Coronary artery (tissue), 2 donors: ENCODE data around the gene LYRM2.

Experiments
- DNase-seq: peaks from one replicate; pipeline ENCODE4 v3.0.0-alpha.2; 2017; ENCODE audit warnings: low spot score
- H3K27ac ChIP-seq, 2 donors: fragments of 200-600 bp; sonication (generic); one replicate each; pipeline ENCODE4 v1.5.1; 2016 to 2019
- H3K4me3 ChIP-seq: fragments of 200-600 bp; sonication (generic); 2 replicates; pipeline ENCODE4 v1.5.1; 2016; ENCODE audit warnings: mild to moderate bottlenecking, moderate library complexity
- TF ChIP-seq, protein P1 (sequence below): fragments of 200-600 bp; sonication (generic); IDR thresholded peaks from one replicate; pipeline ENCODE4 v1.5.1; 2019; ENCODE audit warnings: antibody characterized with exemption

Gene LYRM2

DNA sequence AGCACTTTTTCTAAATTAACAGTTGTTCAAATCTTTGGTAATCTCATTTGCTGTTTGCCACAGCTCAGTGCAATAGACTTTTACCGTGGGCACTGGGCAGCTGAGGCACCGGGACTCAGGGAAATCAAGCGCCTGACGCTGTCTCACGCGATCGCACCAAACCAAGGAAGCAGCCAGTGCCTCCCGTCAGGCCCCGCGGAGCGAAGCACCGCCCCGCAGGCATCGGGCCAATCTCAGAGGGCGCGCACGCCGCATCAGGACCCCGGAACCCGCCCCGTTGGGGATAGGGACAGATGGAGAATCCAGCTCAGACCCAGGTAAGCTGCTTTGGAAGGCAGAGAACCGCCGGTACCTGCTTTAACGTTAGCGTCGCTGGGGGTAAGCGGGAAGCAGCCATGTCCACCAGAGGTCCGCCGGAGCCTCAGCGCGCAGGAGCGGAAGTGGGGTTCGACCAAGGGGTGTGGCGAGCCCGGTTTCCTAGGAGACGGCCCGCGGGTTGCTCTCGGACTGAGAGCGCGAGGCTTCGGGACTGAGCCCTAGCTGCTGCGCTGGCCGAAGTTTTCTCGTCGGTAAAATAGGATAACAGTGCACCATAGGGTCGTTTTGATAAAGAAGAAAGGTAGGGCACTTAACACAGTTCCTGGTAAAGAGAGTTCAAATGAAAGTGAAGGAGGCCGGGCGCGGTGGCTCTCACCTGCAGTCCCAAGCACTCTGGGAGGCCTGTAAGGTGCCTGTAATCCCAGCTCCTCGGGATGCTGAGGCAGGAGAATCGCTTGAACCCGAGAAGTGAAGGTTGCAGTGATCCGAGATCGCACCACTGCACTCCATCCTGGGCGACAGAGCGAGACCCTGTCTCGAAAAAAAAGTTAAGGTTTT lies at the start of gene LYRM2:
Gene LYRM2, minus strand, starts transcription at position 428 of the 876 bp plus-strand sequence. Its CDS starts 31 bp downstream, at position 397.
- DNase-seq: peak; percentile 96
- H3K27ac ChIP-seq: peak within 1 kb of the TSS; percentile 89 to 90
- H3K4me3 ChIP-seq: peak within 1 kb of the TSS; percentile 81
- TF ChIP-seq, protein P1, sequence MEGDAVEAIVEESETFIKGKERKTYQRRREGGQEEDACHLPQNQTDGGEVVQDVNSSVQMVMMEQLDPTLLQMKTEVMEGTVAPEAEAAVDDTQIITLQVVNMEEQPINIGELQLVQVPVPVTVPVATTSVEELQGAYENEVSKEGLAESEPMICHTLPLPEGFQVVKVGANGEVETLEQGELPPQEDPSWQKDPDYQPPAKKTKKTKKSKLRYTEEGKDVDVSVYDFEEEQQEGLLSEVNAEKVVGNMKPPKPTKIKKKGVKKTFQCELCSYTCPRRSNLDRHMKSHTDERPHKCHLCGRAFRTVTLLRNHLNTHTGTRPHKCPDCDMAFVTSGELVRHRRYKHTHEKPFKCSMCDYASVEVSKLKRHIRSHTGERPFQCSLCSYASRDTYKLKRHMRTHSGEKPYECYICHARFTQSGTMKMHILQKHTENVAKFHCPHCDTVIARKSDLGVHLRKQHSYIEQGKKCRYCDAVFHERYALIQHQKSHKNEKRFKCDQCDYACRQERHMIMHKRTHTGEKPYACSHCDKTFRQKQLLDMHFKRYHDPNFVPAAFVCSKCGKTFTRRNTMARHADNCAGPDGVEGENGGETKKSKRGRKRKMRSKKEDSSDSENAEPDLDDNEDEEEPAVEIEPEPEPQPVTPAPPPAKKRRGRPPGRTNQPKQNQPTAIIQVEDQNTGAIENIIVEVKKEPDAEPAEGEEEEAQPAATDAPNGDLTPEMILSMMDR: no peak

- DNase-seq: no peak
- Histone ChIP-seq H3K4me3 (no peak overlapping the region), H3K27ac (no peak overlapping the region)
- TF ChIP-seq, protein P1: no peak
These were observed 49.8 kb upstream of the LYRM2 start for GRCh38 chr6:89688328-89688727.

GRCh38 chr6:89685311-89685710 lies 46.8 kb upstream of the LYRM2 start:
- Histone ChIP-seq H3K4me3 (no peak overlapping the region), H3K27ac (no peak overlapping the region)
- TF ChIP-seq, protein P1: no peak
- no peak for DNase-seq

DNA sequence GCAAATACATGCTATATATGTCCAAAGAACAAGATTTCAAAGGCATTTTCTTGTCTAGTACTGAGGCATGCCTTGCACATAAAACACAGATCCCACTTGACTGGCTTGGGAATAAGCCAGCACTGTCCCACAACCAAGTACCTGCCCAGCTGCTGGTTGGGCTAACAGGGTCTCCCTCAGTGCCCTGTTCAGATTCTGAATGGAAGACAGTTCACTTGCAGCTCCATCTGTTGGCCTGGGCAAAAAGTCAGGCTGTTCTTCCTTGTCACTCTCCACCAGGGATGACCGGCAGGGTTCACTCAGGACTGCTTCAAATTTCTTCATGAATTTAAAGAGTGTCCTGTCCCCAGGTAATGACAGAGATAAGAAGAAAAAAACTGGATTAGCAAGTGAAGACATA lies 44.4 kb upstream of the LYRM2 start:
- Histone ChIP-seq H3K27ac (no peak overlapping the region), H3K4me3 (no peak overlapping the region)
- DNase-seq: no peak
- TF ChIP-seq, protein P1: no peak

DNA sequence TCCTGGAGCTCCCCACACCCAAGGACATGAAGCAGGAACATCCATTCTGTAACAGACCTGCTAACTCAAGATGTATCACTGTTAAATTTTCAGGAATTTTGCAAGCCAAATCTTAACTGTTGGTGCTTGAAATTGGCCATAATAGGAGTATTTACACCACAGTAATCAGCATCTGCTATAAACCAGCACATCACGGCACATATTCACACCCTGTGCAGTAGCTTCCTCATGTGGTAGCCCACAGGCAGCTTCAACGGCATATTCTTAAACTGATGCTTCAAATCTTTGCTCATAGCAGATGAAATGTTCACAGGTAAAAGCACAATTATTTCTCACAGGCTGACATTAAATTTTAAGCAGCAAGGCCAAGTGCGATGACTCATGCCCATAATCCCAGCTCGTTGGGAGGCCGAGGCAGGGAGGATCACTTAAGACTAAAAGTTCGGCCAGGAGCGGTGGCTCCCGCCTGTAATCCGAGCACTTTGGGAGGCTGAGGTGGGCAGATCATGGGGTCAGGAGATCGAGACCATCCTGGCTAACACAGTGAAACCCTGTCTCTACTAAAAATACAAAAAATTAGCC lies 43.5 kb upstream of the LYRM2 start:
- TF ChIP-seq, protein P1: no peak

DNA sequence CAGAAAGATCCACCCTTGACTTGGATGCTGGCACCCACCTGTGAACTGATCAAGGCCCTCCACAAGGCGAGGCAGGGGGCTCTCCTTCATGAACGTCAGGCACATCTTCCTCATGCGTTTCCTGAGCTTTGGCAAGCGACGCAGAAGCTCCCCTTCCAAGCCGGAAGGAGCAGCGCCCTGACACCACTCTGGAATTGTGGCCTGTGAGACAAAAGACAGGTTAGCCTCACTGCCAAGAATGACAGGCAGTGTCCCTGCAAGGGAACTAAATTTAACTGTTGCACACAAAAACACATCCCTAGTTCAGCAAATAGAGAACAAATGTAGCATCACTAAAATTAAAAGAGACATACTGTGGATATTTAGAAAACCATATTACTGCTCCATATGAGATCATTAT lies 42.0 kb upstream of the LYRM2 start:
- Histone ChIP-seq H3K27ac (no peak overlapping the region), H3K4me3 (no peak overlapping the region)
- DNase-seq: no peak
- TF ChIP-seq, protein P1: no peak

More for the DNA sequence above, 43.5 kb upstream of the LYRM2 start:
- Histone ChIP-seq H3K4me3 (no peak overlapping the region), H3K27ac (no peak overlapping the region)
- DNase-seq: no peak
